BE2C (cell line): ENCODE results near the gene CLIC3.

Source experiments
- DNase-seq: peaks from one replicate; pipeline ENCODE4 v3.0.0-alpha.2; 2020
- H3K27me3 ChIP-seq: fragments of 250-450 bp; sonication (Bioruptor Pico); 2 replicates; pipeline ENCODE4 v1.5.1; 2020; ENCODE audit warnings: mild to moderate bottlenecking
- H3K36me3 ChIP-seq: fragments of 250-450 bp; sonication (Bioruptor Pico); 2 replicates; pipeline ENCODE4 v1.5.1; 2020; ENCODE audit warnings: mild to moderate bottlenecking
- H3K4me1 ChIP-seq: fragments of 250-450 bp; sonication (Bioruptor Pico); 2 replicates; pipeline ENCODE4 v1.5.1; 2020
- H3K4me3 ChIP-seq: 2 replicates; pipeline ENCODE4 v1.5.1; 2011; ENCODE audit warnings: low read depth, low read length
- H3K9me3 ChIP-seq: fragments of 250-450 bp; sonication (Bioruptor Pico); 2 replicates; pipeline ENCODE4 v1.5.1; 2020
- TF ChIP-seq, protein P1 (sequence below): IDR thresholded peaks from 2 replicates; pipeline ENCODE4 v1.5.1; 2012; ENCODE audit warnings: mild to moderate bottlenecking, low read depth, low read length

The CLIC3 gene

DNA sequence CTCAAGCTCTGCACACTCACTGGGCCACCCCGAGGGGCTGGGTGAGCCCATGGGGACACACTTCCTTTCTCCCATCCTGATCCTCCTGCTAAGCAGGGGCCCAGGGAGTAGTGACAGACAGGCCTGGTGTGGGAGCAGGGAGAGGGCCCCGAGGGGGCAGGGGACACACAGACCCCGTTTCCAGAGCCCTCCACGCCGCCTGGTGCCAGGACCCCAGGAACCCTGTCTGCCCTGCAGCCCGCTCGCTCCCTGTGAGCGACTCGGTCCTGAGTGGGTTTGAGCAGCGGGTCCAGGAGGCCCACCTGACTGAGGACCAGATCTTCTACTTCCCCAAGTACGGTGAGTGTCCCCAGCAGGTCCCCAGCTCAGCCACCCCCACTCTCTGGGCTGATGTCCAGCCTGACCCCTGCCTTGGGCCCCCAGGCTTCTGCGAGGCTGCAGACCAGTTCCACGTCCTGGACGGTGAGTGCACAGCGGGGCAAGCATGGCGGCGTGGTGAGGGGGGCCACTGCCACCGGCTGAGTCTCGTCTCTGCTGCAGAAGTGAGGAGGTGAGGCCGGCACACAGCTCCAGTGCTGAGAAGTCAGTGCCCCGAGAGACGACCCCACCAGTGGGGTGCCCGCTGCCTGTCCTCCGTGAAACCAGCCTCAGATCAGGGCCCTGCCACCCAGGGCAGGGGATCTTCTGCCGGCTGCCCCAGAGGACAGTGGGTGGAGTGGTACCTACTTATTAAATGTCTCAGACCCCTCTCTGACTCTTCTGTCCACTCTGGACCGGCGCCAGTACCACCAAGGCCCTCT is 49.9 kb downstream of the CLIC3 start:
- H3K36me3 ChIP-seq = peaks cover 16% of the 10 kb centered on the region
- peaks cover 5% of the 10 kb centered on the region; the same call in 1 of the 2 replicates for H3K4me1 ChIP-seq
- no peak overlapping the region for H3K4me3 ChIP-seq
- peak; percentile 16 for DNase-seq
- TF ChIP-seq, protein P1, sequence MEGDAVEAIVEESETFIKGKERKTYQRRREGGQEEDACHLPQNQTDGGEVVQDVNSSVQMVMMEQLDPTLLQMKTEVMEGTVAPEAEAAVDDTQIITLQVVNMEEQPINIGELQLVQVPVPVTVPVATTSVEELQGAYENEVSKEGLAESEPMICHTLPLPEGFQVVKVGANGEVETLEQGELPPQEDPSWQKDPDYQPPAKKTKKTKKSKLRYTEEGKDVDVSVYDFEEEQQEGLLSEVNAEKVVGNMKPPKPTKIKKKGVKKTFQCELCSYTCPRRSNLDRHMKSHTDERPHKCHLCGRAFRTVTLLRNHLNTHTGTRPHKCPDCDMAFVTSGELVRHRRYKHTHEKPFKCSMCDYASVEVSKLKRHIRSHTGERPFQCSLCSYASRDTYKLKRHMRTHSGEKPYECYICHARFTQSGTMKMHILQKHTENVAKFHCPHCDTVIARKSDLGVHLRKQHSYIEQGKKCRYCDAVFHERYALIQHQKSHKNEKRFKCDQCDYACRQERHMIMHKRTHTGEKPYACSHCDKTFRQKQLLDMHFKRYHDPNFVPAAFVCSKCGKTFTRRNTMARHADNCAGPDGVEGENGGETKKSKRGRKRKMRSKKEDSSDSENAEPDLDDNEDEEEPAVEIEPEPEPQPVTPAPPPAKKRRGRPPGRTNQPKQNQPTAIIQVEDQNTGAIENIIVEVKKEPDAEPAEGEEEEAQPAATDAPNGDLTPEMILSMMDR = no peak
- H3K9me3 ChIP-seq = no peaks in the 10 kb centered on the region
- no peaks in the 10 kb centered on the region for H3K27me3 ChIP-seq

DNA sequence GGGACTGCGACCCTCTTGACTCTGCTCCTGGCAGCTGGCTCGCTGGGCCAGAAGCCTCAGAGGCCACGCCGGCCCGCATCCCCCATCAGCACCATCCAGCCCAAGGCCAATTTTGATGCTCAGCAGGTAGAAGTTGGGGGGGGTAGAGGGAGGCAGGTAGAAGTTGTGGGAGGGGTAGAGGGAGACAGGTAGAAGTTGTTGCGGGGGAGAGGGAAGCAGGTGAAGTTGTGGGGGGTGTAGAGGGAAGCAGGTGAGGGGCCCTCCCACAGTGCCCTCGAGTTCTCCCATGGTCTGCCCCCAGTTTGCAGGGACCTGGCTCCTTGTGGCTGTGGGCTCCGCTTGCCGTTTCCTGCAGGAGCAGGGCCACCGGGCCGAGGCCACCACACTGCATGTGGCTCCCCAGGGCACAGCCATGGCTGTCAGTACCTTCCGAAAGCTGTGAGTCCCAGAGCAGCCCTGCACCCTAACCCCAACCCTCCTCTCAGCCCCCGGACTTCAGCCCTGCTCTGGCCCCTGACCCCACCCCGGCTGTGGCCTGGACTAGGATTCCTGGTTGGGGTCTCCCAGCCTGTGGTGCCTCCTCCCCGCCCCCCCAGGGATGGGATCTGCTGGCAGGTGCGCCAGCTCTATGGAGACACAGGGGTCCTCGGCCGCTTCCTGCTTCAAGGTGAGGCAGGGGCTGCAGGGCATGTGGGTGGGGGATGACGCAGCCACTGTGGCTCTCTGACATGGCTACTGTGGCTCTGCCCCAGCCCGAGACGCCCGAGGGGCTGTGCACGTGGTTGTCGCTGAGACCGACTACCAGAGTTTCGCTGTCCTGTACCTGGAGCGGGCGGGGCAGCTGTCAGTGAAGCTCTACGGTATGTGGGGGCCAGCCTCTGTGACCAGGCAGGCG is 50.8 kb downstream of the CLIC3 start:
- H3K4me1 ChIP-seq = peaks cover 4% of the 10 kb centered on the region; the same call in 1 of the 2 replicates
- DNase-seq = no peak
- TF ChIP-seq, protein P1 = no peak
- no peak overlapping the region for H3K4me3 ChIP-seq
- no peaks in the 10 kb centered on the region for H3K9me3 ChIP-seq
- peaks cover 24% of the 10 kb centered on the region for H3K36me3 ChIP-seq
- no peaks in the 10 kb centered on the region for H3K27me3 ChIP-seq
